SU-DHL-6 (cell line): Measurements from ENCODE around the gene ZFYVE27.

ENCODE experiments used
- H2AFZ ChIP-seq: fragments of 200-600 bp; sonication (generic); 2 replicates; pipeline ENCODE4 v1.6.1; 2014; ENCODE audit warnings: low read depth, mild to moderate bottlenecking, moderate library complexity, mixed read lengths, antibody characterized with exemption, low read length; ENCODE audit not compliant: severe bottlenecking
- H3F3A ChIP-seq: fragments of 200-600 bp; shearing (Covaris generic); 2 replicates; pipeline ENCODE4 v1.6.0; 2016; ENCODE audit warnings: antibody characterized with exemption, mild to moderate bottlenecking; ENCODE audit not compliant: insufficient read depth
- H3K27ac ChIP-seq: fragments of 200-600 bp; sonication (generic); 2 replicates; pipeline ENCODE4 v1.5.1; 2016; ENCODE audit warnings: low read depth, mild to moderate bottlenecking, low read length, moderate library complexity, mixed read lengths
- H3K27me3 ChIP-seq: fragments of 200-600 bp; sonication (generic), shearing (Covaris generic); 2 replicates; pipeline ENCODE4 v1.6.0; 2014; ENCODE audit warnings: mild to moderate bottlenecking, low read length
- H3K36me3 ChIP-seq: fragments of 200-600 bp; sonication (generic); 2 replicates; pipeline ENCODE4 v1.6.1; 2014; ENCODE audit warnings: mild to moderate bottlenecking, low read length, mixed read lengths
- H3K4me2 ChIP-seq: fragments of 300-600, 200-600 bp; shearing (Covaris generic), sonication (generic); 2 replicates; pipeline ENCODE4 v1.6.0; 2014; ENCODE audit warnings: low read length, low read depth, mild to moderate bottlenecking; ENCODE audit not compliant: poor library complexity, severe bottlenecking
- H3K4me3 ChIP-seq: fragments of 200-600 bp; sonication (generic); 2 replicates; pipeline ENCODE4 v1.5.1; 2014; ENCODE audit warnings: antibody characterized with exemption, low read length, mild to moderate bottlenecking, mixed read lengths; ENCODE audit not compliant: insufficient read depth, poor library complexity, severe bottlenecking
- H3K79me2 ChIP-seq: fragments of 200-600 bp; sonication (generic); 2 replicates; pipeline ENCODE4 v1.6.1; 2014; ENCODE audit warnings: mild to moderate bottlenecking, low read length, moderate library complexity; ENCODE audit not compliant: insufficient read depth
- H3K9ac ChIP-seq: fragments of 200-600 bp; sonication (generic); 2 replicates; pipeline ENCODE4 v1.7.0; 2014; ENCODE audit warnings: mild to moderate bottlenecking, low read length
- H3K9me2 ChIP-seq: fragments of 200-600 bp; sonication (generic); replicated peaks from 2 replicates; pipeline ENCODE4 v1.6.1; 2014; ENCODE audit warnings: low read length; ENCODE audit not compliant: insufficient read depth
- H3K9me3 ChIP-seq: fragments of 200-600 bp; sonication (generic); 2 replicates; pipeline ENCODE4 v1.6.1; 2014; ENCODE audit warnings: low read length, mixed read lengths; ENCODE audit not compliant: insufficient read depth
- H4K20me1 ChIP-seq: fragments of 200-600 bp; sonication (generic); 2 replicates; pipeline ENCODE4 v1.6.1; 2014; ENCODE audit warnings: low read depth, mild to moderate bottlenecking, antibody characterized with exemption, low read length, moderate library complexity, mixed read lengths
- CTCF ChIP-seq: fragments of 200-600 bp; sonication (generic); IDR thresholded peaks from one replicate; pipeline ENCODE4 v1.5.1; 2017; ENCODE audit warnings: antibody characterized with exemption, mild to moderate bottlenecking, low read length, moderate library complexity; ENCODE audit not compliant: insufficient read depth, poor library complexity, severe bottlenecking
- EZH2phosphoT487 ChIP-seq: fragments of 200-600 bp; sonication (generic), shearing (Covaris generic); conservative IDR thresholded peaks from 2 replicates; pipeline ENCODE4 v1.6.1; 2018; ENCODE audit warnings: mild to moderate bottlenecking, antibody characterized with exemption, low read length, moderate library complexity, mixed read lengths

ZFYVE27 gene

GRCh38 chr10:97770255-97770654 is 33.3 kb downstream of the ZFYVE27 start:
- no peak overlapping the region for H3K4me2 ChIP-seq
- no peaks in the 10 kb centered on the region for H3K36me3 ChIP-seq
- H2AFZ ChIP-seq, result no peak overlapping the region
- no peaks in the 10 kb centered on the region for H3K9me3 ChIP-seq
- no peaks in the 10 kb centered on the region for H3F3A ChIP-seq
- H3K9ac ChIP-seq, result no peak overlapping the region
- H3K27me3 ChIP-seq, result no peaks in the 10 kb centered on the region
- H3K27ac ChIP-seq, result no peak overlapping the region
- no peak overlapping the region for H3K4me3 ChIP-seq
- H3K9me2 ChIP-seq, result no peaks in the 10 kb centered on the region
- no peaks in the 10 kb centered on the region for H4K20me1 ChIP-seq
- no peaks in the 10 kb centered on the region for H3K79me2 ChIP-seq
- TF ChIP-seq EZH2phosphoT487, result no peak
- no peak for TF ChIP-seq CTCF

- H2AFZ ChIP-seq, result no peak overlapping the region
- no peaks in the 10 kb centered on the region for H4K20me1 ChIP-seq
- H3F3A ChIP-seq, result no peaks in the 10 kb centered on the region
- H3K27me3 ChIP-seq, result no peaks in the 10 kb centered on the region
- H3K9ac ChIP-seq, result no peak overlapping the region
- H3K9me3 ChIP-seq, result no peaks in the 10 kb centered on the region
- H3K36me3 ChIP-seq, result no peaks in the 10 kb centered on the region
- no peak overlapping the region for H3K4me2 ChIP-seq
- no peak overlapping the region for H3K4me3 ChIP-seq
- H3K79me2 ChIP-seq, result no peaks in the 10 kb centered on the region
- no peak for TF ChIP-seq EZH2phosphoT487
- no peak for TF ChIP-seq CTCF
- H3K27ac ChIP-seq, result no peak overlapping the region
- H3K9me2 ChIP-seq, result no peaks in the 10 kb centered on the region
Observed at GRCh38 chr10:97771055-97771891, 34.3 kb downstream of the ZFYVE27 start.

DNA sequence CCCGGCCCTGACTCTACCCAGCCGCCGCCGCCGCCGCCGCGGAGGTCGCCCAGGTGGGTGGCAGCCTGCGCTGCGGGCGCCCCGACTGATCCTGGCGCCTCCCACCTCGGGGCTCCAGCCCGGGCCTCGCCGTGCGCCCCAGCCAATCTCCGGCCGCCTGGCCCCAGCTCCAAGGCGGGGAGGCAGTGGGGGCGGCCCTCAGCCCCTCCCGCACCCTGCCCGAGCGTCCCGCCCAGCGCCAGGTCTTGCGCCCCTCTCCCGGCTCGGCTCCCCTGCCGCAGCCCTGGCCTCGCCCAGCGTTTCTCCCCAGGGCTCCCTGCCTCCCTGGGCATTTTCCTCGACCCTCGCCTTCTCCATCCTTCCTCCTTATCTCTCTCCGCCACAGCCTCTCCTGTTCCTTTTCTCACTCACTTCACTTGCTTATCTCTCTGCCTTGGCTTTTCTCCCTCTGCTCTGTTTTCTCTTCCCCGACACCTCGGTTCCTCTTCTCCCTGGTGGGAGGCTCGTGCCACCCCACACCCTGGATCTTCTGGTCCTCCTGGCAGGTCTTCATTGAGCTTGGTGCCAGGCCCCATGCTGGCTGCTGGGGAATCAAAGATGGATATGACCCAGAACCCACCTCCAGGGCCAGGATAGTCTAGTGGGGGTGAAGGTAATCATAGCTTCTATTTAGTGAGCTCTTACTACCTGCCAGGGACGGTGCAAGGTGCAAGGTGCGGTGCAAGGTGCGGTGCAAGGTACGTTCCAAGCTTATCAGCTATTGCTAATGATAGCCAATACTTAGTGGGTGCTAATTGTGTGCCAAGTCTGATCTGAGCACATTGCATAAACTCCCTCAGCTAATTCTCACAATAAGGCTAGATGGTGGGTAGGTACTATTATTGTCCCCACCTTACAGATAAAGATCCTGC is 35.2 kb downstream of the ZFYVE27 start, which contains the start of gene SFRP5:
Gene SFRP5, minus strand, starts transcription at position 87 of the 911 bp plus-strand sequence. CDS start 166 bp downstream, outside the sequence.
- no peak within 1 kb of the TSS for H3K4me3 ChIP-seq
- TF ChIP-seq CTCF (no peak), EZH2phosphoT487 (no peak)
- H3K4me2 ChIP-seq, result no peak within 1 kb of the TSS

More for the DNA sequence above, 35.2 kb downstream of the ZFYVE27 start, which contains the start of gene SFRP5:
- no peaks in the 10 kb centered on the region for H3K79me2 ChIP-seq
- no peak within 1 kb of the TSS for H2AFZ ChIP-seq
- H3K27ac ChIP-seq, result no peak within 1 kb of the TSS
- no peaks in the 10 kb centered on the region for H3K9me3 ChIP-seq
- H3K9me2 ChIP-seq, result no peaks in the 10 kb centered on the region
- no peaks in the 10 kb centered on the region for H3F3A ChIP-seq
- H3K9ac ChIP-seq, result no peak within 1 kb of the TSS
- no peaks in the 10 kb centered on the region for H3K27me3 ChIP-seq
- H4K20me1 ChIP-seq, result no peaks in the 10 kb centered on the region
- H3K36me3 ChIP-seq, result no peaks in the 10 kb centered on the region
